Measurements from ENCODE around the gene FAM81A. TPM values are rescaled to one million over a fixed set of nuclear protein-coding genes. Genes with fewer than 3 reads are reported as not detected.

The FAM81A gene
- polyA plus RNA-seq, 1 donor (not counting 4 experiments of a cell fraction or from before 2014, with no cell fraction given) = 0.84 TPM

DNA sequence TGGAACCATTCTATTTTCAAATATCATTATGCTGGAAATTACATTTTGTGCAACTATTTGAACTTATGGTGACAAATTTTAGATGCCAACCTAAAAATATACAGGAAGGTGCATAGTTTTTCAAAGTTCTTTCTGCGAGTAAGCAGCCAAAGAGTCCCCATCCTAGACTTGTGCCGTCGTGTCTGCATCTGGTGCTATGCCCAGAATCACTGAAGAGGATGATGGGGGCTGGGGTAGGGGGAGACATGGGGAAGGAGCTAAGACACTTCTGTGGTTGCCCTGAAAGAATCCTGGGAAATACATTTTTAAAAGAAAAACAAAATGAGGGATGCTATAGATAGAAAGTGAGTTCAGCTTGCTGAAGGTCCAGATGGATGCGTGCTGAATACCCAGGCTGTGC, 21.2 kb upstream of the FAM81A start:
- Histone ChIP-seq H3K9me3 (ENCODE audit: control insufficient read depth, low read depth, low read length) (no peaks in the 10 kb centered on the region), H4K20me1 (ENCODE audit: control insufficient read depth, extremely low read depth, insufficient read depth, low read length) (no peaks in the 10 kb centered on the region), H3K4me2 (ENCODE audit: control insufficient read depth, extremely low read depth, insufficient read depth, low read depth, low read length) (no peak overlapping the region), H2AFZ (ENCODE audit: control insufficient read depth, low read length) (no peak overlapping the region), H3K36me3 (ENCODE audit: control insufficient read depth in 2 of 2, extremely low read depth in 1 of 2, insufficient read depth in 2 of 2, low read length in 2 of 2) (no peaks in the 10 kb centered on the region), H3K4me1 (ENCODE audit: control insufficient read depth, extremely low read depth, insufficient read depth, low read length) (no peaks in the 10 kb centered on the region), H3K27ac (ENCODE audit: control insufficient read depth, insufficient read depth, low read length) (no peak overlapping the region), H3K79me2 (ENCODE audit: control insufficient read depth, insufficient read depth, low read length) (no peaks in the 10 kb centered on the region), H3K9ac (ENCODE audit: control insufficient read depth, extremely low read depth, insufficient read depth, low read length) (no peak overlapping the region), H3K4me3 (ENCODE audit: control insufficient read depth in 2 of 3, extremely low read depth in 1 of 3, insufficient read depth in 2 of 3, low read depth in 1 of 3, low read length in 3 of 3) (no peak overlapping the region), H3K27me3 (ENCODE audit: control insufficient read depth, extremely low read depth, insufficient read depth, low read length) (no peaks in the 10 kb centered on the region), H3K9me1 (ENCODE audit: control insufficient read depth, extremely low read depth, insufficient read depth, low read length) (no peaks in the 10 kb centered on the region)
- no peak for FAIRE-seq
- TF ChIP-seq, protein P1, sequence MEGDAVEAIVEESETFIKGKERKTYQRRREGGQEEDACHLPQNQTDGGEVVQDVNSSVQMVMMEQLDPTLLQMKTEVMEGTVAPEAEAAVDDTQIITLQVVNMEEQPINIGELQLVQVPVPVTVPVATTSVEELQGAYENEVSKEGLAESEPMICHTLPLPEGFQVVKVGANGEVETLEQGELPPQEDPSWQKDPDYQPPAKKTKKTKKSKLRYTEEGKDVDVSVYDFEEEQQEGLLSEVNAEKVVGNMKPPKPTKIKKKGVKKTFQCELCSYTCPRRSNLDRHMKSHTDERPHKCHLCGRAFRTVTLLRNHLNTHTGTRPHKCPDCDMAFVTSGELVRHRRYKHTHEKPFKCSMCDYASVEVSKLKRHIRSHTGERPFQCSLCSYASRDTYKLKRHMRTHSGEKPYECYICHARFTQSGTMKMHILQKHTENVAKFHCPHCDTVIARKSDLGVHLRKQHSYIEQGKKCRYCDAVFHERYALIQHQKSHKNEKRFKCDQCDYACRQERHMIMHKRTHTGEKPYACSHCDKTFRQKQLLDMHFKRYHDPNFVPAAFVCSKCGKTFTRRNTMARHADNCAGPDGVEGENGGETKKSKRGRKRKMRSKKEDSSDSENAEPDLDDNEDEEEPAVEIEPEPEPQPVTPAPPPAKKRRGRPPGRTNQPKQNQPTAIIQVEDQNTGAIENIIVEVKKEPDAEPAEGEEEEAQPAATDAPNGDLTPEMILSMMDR (optimal IDR thresholded peaks at IDR 0.05 in 1 of 3, IDR thresholded peaks at IDR 0.05 in 1 of 3, conservative IDR thresholded peaks at IDR 0.05 in 1 of 3; ENCODE audit: extremely low read depth in 1 of 3, insufficient read depth in 2 of 3, low read length in 3 of 3) = no peak
- no peak for TF ChIP-seq EZH2 (IDR thresholded peaks at IDR 0.05; ENCODE audit: low read length)
- DNase-seq (ENCODE audit: low read depth, low spot score) = no peak
- dilution Hi-C loops (cut with MboI; ENCODE audit: extremely low pct_ligation_motif_present, low sequenced_read_pairs) = no loop called here

DNA sequence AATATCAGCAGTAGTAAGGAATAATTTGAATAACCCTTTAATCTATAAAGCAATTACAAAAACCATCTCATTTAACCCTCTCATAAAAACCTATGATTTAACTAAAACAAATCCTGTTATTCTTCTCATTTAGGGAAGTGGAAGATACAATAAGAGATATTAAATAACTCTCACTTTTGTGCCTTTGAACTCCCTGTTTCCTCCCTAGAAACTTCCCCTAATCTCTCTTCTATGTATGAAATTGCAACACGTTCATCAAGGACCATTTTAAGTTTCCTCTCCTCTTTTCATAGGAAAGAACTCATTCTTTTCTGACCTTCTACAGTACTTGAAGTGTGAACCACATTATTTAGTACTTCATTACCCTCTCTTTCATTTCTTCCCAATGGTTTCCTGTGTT, 18.8 kb upstream of the FAM81A start:
- no peaks in the 10 kb centered on the region for H4K20me1 ChIP-seq (ENCODE audit: control insufficient read depth, extremely low read depth, insufficient read depth, low read length)
- TF ChIP-seq, protein P1 (optimal IDR thresholded peaks at IDR 0.05 in 1 of 3, IDR thresholded peaks at IDR 0.05 in 1 of 3, conservative IDR thresholded peaks at IDR 0.05 in 1 of 3; ENCODE audit: extremely low read depth in 1 of 3, insufficient read depth in 2 of 3, low read length in 3 of 3) = no peak
- TF ChIP-seq EZH2 (IDR thresholded peaks at IDR 0.05; ENCODE audit: low read length) = no peak
- H3K4me1 ChIP-seq (ENCODE audit: control insufficient read depth, extremely low read depth, insufficient read depth, low read length) = no peaks in the 10 kb centered on the region
- H3K36me3 ChIP-seq (ENCODE audit: control insufficient read depth in 2 of 2, extremely low read depth in 1 of 2, insufficient read depth in 2 of 2, low read length in 2 of 2) = no peaks in the 10 kb centered on the region
- H3K27me3 ChIP-seq (ENCODE audit: control insufficient read depth, extremely low read depth, insufficient read depth, low read length) = no peaks in the 10 kb centered on the region
- dilution Hi-C loops (cut with MboI; ENCODE audit: extremely low pct_ligation_motif_present, low sequenced_read_pairs) = no loop called here
- no peaks in the 10 kb centered on the region for H3K9me1 ChIP-seq (ENCODE audit: control insufficient read depth, extremely low read depth, insufficient read depth, low read length)
- no peak overlapping the region for H3K4me3 ChIP-seq (ENCODE audit: control insufficient read depth in 2 of 3, extremely low read depth in 1 of 3, insufficient read depth in 2 of 3, low read depth in 1 of 3, low read length in 3 of 3)
- no peaks in the 10 kb centered on the region for H3K9me3 ChIP-seq (ENCODE audit: control insufficient read depth, low read depth, low read length)
- no peak overlapping the region for H3K27ac ChIP-seq (ENCODE audit: control insufficient read depth, insufficient read depth, low read length)
- no peaks in the 10 kb centered on the region for H3K79me2 ChIP-seq (ENCODE audit: control insufficient read depth, insufficient read depth, low read length)
- FAIRE-seq (no peak), DNase-seq (ENCODE audit: low read depth, low spot score) (no peak)
- H3K9ac ChIP-seq (ENCODE audit: control insufficient read depth, extremely low read depth, insufficient read depth, low read length) = no peak overlapping the region
- H2AFZ ChIP-seq (ENCODE audit: control insufficient read depth, low read length) = no peak overlapping the region
- no peak overlapping the region for H3K4me2 ChIP-seq (ENCODE audit: control insufficient read depth, extremely low read depth, insufficient read depth, low read depth, low read length)
